K562 (cell line): ENCODE measurements around the gene ZNF628. TPM values are rescaled to one million over a fixed set of nuclear protein-coding genes. Genes with fewer than 3 reads are reported as not detected.

ENCODE experiments used
- ATAC-seq: fragments of 200-7000 bp; cut with Tn5 transposase; 3 replicates; pipeline ENCODE4 v1.9.1; 2020; ENCODE audit warnings: moderate library complexity
- BruUV-seq: library from RNA; stranded (reverse); fragments of 400-500 nt; replicated peaks from 2 replicates; lab custom pipeline; 2021; lab: Mats Ljungman, UMichigan
- CTCF ChIA-PET: fragments of 300-600 bp; formaldehyde crosslinking; extraction: SDS; loops from one replicate; lab custom pipeline; 2021; ENCODE audit warnings: low intra/inter-chr PET ratio; lab: Yijun Ruan, JAX
- POLR2A ChIA-PET: fragments of 300-600, 350-650 bp; sonication (Branson Sonifier 250); formaldehyde crosslinking; extraction: SDS; loops from one replicate; lab custom pipeline; 2021; ENCODE audit warnings: antibody characterized with exemption, inconsistent platforms; lab: Yijun Ruan, JAX
- DNase-seq, 4 experiments: peaks; one replicate each; pipeline versions ENCODE4 v3.0.0 to v3.0.0-alpha.2; 2011 to 2018; ENCODE audit warnings: low spot score in 3 of 4, mixed read lengths in 3 of 4; ENCODE audit errors: extremely low read depth in 1 of 4
- FAIRE-seq: peaks from 2 replicates; lab custom pipeline; 2011; peaks lifted over from hg19 to GRCh38; lab: Jason Lieb, UNC
- H2AFZ ChIP-seq: 2 replicates; pipeline ENCODE4 v1.6.0; 2011; ENCODE audit warnings: low read depth, low read length, control low read depth, inconsistent platforms
- H3K27ac ChIP-seq: fragments of 200-600 bp; 3 replicates; pipeline ENCODE4 v1.8.0; 2011; ENCODE audit warnings: low read depth, mild to moderate bottlenecking, control low read depth, inconsistent platforms, low read length, moderate library complexity, mixed read lengths; ENCODE audit errors: extremely low read depth
- H3K27me3 ChIP-seq, 2 experiments: fragments of 300-600 bp in 1 of 2; 2 replicates in 1 of 2; 3 replicates in 1 of 2; pipeline versions ENCODE4 v1.6.0 to v1.8.0; 2011; ENCODE audit warnings: inconsistent platforms in 2 of 2, low read length in 2 of 2, mild to moderate bottlenecking in 1 of 2, mixed read lengths in 1 of 2, moderate library complexity in 1 of 2; ENCODE audit not compliant: control insufficient read depth in 2 of 2, insufficient read depth in 2 of 2
- H3K36me3 ChIP-seq: fragments of 300-600 bp; 3 replicates; pipeline ENCODE4 v1.8.0; 2011; ENCODE audit warnings: mild to moderate bottlenecking, low read length, inconsistent platforms; ENCODE audit not compliant: control insufficient read depth, insufficient read depth
- H3K4me1 ChIP-seq, 2 experiments: fragments of 200-600 bp in 1 of 2; replicated peaks in 1 of 2; 2 replicates in 1 of 2; 3 replicates in 1 of 2; pipeline versions ENCODE4 v1.5.1 to v1.8.0; 2011; ENCODE audit warnings: inconsistent platforms in 2 of 2, low read length in 2 of 2, mild to moderate bottlenecking in 1 of 2, mixed read lengths in 1 of 2, moderate library complexity in 1 of 2; ENCODE audit not compliant: control insufficient read depth in 2 of 2, insufficient read depth in 2 of 2
- H3K4me2 ChIP-seq: 2 replicates; pipeline ENCODE4 v1.6.1; 2011; ENCODE audit warnings: low read length, control low read depth, inconsistent platforms, mixed read lengths; ENCODE audit not compliant: insufficient read depth
- H3K4me3 ChIP-seq: fragments of 200-600 bp; sonication (generic), shearing (Covaris generic); 2 replicates; pipeline ENCODE4 v1.5.1; 2016; ENCODE audit warnings: control low read depth, inconsistent platforms
- H3K79me2 ChIP-seq: fragments of 200-600 bp; 3 replicates; pipeline ENCODE4 v1.8.0; 2011; ENCODE audit warnings: low read length, inconsistent platforms; ENCODE audit not compliant: control insufficient read depth, insufficient read depth
- H3K9ac ChIP-seq, 2 experiments: 2 replicates each; pipeline versions ENCODE4 v1.6.0 to v1.6.1; 2011; ENCODE audit warnings: low read depth in 2 of 2, low read length in 2 of 2, control low read depth in 1 of 2, inconsistent platforms in 1 of 2, mild to moderate bottlenecking in 1 of 2, mixed read lengths in 1 of 2; ENCODE audit not compliant: insufficient read depth in 1 of 2
- H3K9me1 ChIP-seq: one replicate; pipeline ENCODE4 v1.6.0; 2011; ENCODE audit warnings: inconsistent platforms, mild to moderate bottlenecking, low read length, moderate library complexity; ENCODE audit not compliant: control insufficient read depth, insufficient read depth
- H3K9me3 ChIP-seq: replicated peaks from 2 replicates; pipeline ENCODE4 v1.5.1; 2011; ENCODE audit warnings: low read depth, low read length, inconsistent platforms; ENCODE audit not compliant: control insufficient read depth, insufficient read depth
- H4K20me1 ChIP-seq: replicated peaks from 2 replicates; pipeline ENCODE4 v1.6.1; 2011; ENCODE audit warnings: low read length, inconsistent platforms, mixed read lengths; ENCODE audit not compliant: control insufficient read depth, insufficient read depth
- DPF2 ChIP-seq: fragments of 450-650 bp; IDR thresholded peaks from 2 replicates; pipeline ENCODE4 v1.6.1; 2016
- ELK3 ChIP-seq: fragments of 450-650 bp; formaldehyde crosslinking; IDR thresholded peaks from 2 replicates; pipeline ENCODE4 v1.4.0; 2020; ENCODE audit warnings: mild to moderate bottlenecking
- EZH2 ChIP-seq: IDR thresholded peaks from 2 replicates; pipeline ENCODE4 v1.6.1; 2012; ENCODE audit warnings: low read depth, mild to moderate bottlenecking, inconsistent platforms, low read length, borderline replicate concordance
- GTF2F1 ChIP-seq: IDR thresholded peaks from 2 replicates; pipeline ENCODE4 v1.6.1; 2011; ENCODE audit warnings: low read depth, low read length, improper control_type of control experiment
- KLF16 ChIP-seq: IDR thresholded peaks from 2 replicates; pipeline ENCODE4 v1.6.1; 2016; ENCODE audit warnings: antibody characterized with exemption
- MAFK ChIP-seq: IDR thresholded peaks from 2 replicates; pipeline ENCODE4 v1.6.1; 2011; ENCODE audit warnings: low read length, improper control_type of control experiment
- NFIC ChIP-seq: fragments of 450-650 bp; IDR thresholded peaks from 2 replicates; pipeline ENCODE4 v1.6.1; 2017; ENCODE audit warnings: mild to moderate bottlenecking, inconsistent platforms
- RBM25 ChIP-seq: fragments of 200-400 bp; formaldehyde crosslinking; IDR thresholded peaks from 2 replicates; pipeline ENCODE4 v1.6.1; 2018; ENCODE audit warnings: low read length, low read depth, moderate library complexity; ENCODE audit not compliant: severe bottlenecking
- STAT5B ChIP-seq: fragments of 250-450 bp; sonication (Bioruptor Pico); IDR thresholded peaks from 2 replicates; pipeline ENCODE4 v1.8.0; 2021; ENCODE audit warnings: mild to moderate bottlenecking, inconsistent platforms
- TCF3 ChIP-seq: sonication (generic); formaldehyde crosslinking; IDR thresholded peaks from 2 replicates; pipeline ENCODE4 v1.4.0; 2020; ENCODE audit warnings: mild to moderate bottlenecking, missing genetic modification reagents
- TFAP4 ChIP-seq: sonication (generic); formaldehyde crosslinking; IDR thresholded peaks from 2 replicates; pipeline ENCODE4 v1.8.0; 2022; ENCODE audit warnings: missing genetic modification reagents, mild to moderate bottlenecking, moderate library complexity, borderline replicate concordance
- ZKSCAN1 ChIP-seq: fragments of 150-350 bp; IDR thresholded peaks from 2 replicates; pipeline ENCODE4 v1.6.1; 2016; ENCODE audit warnings: low read depth, low read length
- ZNF124 ChIP-seq: sonication (generic); formaldehyde crosslinking; IDR thresholded peaks from 2 replicates; pipeline ENCODE4 v1.8.1; 2022; ENCODE audit warnings: missing genetic modification reagents
- ZNF277 ChIP-seq: fragments of 250-450 bp; sonication (Bioruptor Pico); IDR thresholded peaks from 2 replicates; pipeline ENCODE4 v1.8.0; 2022; ENCODE audit warnings: inconsistent platforms, mild to moderate bottlenecking, moderate library complexity, borderline replicate concordance
- WGBS: fragments of 100-300 bp; shearing (Covaris generic); methylation state at CpG from one replicate; pipeline ENCODE4 v1.1.6; 2016; ENCODE audit warnings: low coverage, mixed read lengths; ENCODE audit not compliant: insufficient coverage; ENCODE audit errors: missing lambda C conversion rate; 5-methylcytosine and 5-hydroxymethylcytosine counted together
- in situ Hi-C: fragments of 300-500 bp; cut with MboI; formaldehyde crosslinking; loops from 4 replicates; pipeline ENCODE4 v1.15.0; 2018; ENCODE audit warnings: inconsistent platforms, mixed read lengths
- intact Hi-C: fragments of 100-400 bp; cut with micrococcal nuclease; formaldehyde crosslinking; loops from 2 replicates; pipeline ENCODE4 v1.14.2; 2022
- polyA plus RNA-seq, 8 experiments: library from polyadenylated mRNA; depleted of rRNA in 4 of 8; stranded (reverse) in 5 of 8; unstranded in 3 of 8; fragments of >200 nt; fragmentation: Nextera tagmentation in 2 of 8; fragmentation: Illumina TruSeq in 1 of 8; extraction: Ambion mirVana in 2 of 8; extraction: Trizol in 1 of 8; gene quantifications; 2 replicates each; pipeline versions ENCODE4 v1.2.1 to v1.2.3, GENCODE V29; 2011 to 2014; ENCODE audit warnings: inconsistent platforms in 1 of 8, missing spikeins in 1 of 8
- total RNA-seq, 7 experiments: library from RNA; depleted of rRNA in 6 of 7; stranded (reverse); fragments of >200 nt in 6 of 7; fragmentation: Illumina TruSeq in 2 of 7; extraction: Trizol in 2 of 7; gene quantifications; 2 replicates each; pipeline versions ENCODE4 v1.2.1 to v1.2.3, GENCODE V29; 2011 to 2021; ENCODE audit warnings: low replicate concordance in 1 of 7

The ZNF628 gene
- total and polyA plus RNA-seq, 9 of the 15 experiments (the other 6 are each of a cell fraction or from before 2014, with no cell fraction given), result 0.13 to 13.6 (median 2.2) TPM; not detected in 3

- TF ChIP-seq STAT5B (CRISPR knock-in tag) (no peak), ELK3 (CRISPR knock-in tag) (no peak), EZH2 (no peak), GTF2F1 (no peak), ZNF124 (CRISPR knock-in tag) (no peak), TCF3 (CRISPR knock-in tag) (peak; percentile 81), RBM25 (peak; percentile 29), NFIC (peak; percentile 36; the same call in 1 of the 2 replicates), MAFK (no peak), DPF2 (peak; percentile 33; the same call in 1 of the 2 replicates)
- TF ChIP-seq, all 486 proteins: peak for 21
Observed at GRCh38 chr19:55443824-55444480, 32.5 kb upstream of the ZNF628 start (continued).

- intact Hi-C loops, result no loop called here
- no peaks in the 10 kb centered on the region for H3K9me3 ChIP-seq
- ChIA-PET CTCF (no interaction called here), POLR2A (interaction anchor here (0.9 to 1.3 kb wide), 3 partner anchors 8 to 105 kb away, joined by 3 to 5 read pairs (median 4); partner anchors contain the start of gene KMT5C)
- BruUV-seq, result no TSS peak
- no peaks in the 10 kb centered on the region for H3K36me3 ChIP-seq
- ATAC-seq (no peak), FAIRE-seq (no peak), DNase-seq (no peak)
- no peaks in the 10 kb centered on the region for H3K79me2 ChIP-seq
- H3K9me1 ChIP-seq, result no peaks in the 10 kb centered on the region
- TF ChIP-seq ZKSCAN1 (no peak), TFAP4 (CRISPR knock-in tag) (peak; percentile 14; the same call in 1 of the 2 replicates), KLF16 (no peak), ZNF277 (no peak)
- H3K9ac ChIP-seq, result no peak overlapping the region
- H3K27ac ChIP-seq, result no peak overlapping the region
- peaks cover 6 to 32% of the 10 kb centered on the region in 2 experiments for H3K27me3 ChIP-seq
- no peaks in the 10 kb centered on the region for H4K20me1 ChIP-seq
- WGBS, result 20% methylated on average over 11 of the region's 11 CpGs
- no peak overlapping the region for H3K4me3 ChIP-seq
- no peak overlapping the region for H2AFZ ChIP-seq
- H3K4me1 ChIP-seq, result peaks cover 21 to 72% of the 10 kb centered on the region in 2 experiments
- in situ Hi-C loops, result loop anchor here (25.0 kb wide), 1 partner anchor 782 kb away; the partner anchor contains the start of gene LILRB4
- H3K4me2 ChIP-seq, result no peak overlapping the region
Observed at GRCh38 chr19:55444646-55445045, 31.8 kb upstream of the ZNF628 start.
